Omental fat pad (tissue), 4 donors: ENCODE measurements around the gene FGF3. TPM values are rescaled to one million over a fixed set of nuclear protein-coding genes. Genes with fewer than 3 reads are reported as not detected.

Source experiments
- ATAC-seq: fragments of 150-250 bp; one replicate; pipeline ENCODE4 v1.9.1; 2016; ENCODE audit warnings: mild to moderate bottlenecking, moderate library complexity; ENCODE audit not compliant: low FRiP score
- DNase-seq: peaks from one replicate; pipeline ENCODE4 v3.0.0-alpha.2; 2019; ENCODE audit warnings: low spot score
- CTCF ChIP-seq, 3 donors: fragments of 450-650 bp; IDR thresholded peaks; one replicate each; pipeline ENCODE4 v1.5.1; 2016 to 2017; ENCODE audit warnings: antibody characterized with exemption in 3 of 3, mild to moderate bottlenecking in 3 of 3, moderate library complexity in 2 of 3
- total RNA-seq, 4 donors: library from RNA; depleted of rRNA; stranded (reverse); fragments of >200 nt; gene quantifications; one replicate each; pipeline ENCODE4 v1.1.0, GENCODE V29; 2016

FGF3 gene
- total RNA-seq, 4 donors from 2014 or later = not detected

DNA sequence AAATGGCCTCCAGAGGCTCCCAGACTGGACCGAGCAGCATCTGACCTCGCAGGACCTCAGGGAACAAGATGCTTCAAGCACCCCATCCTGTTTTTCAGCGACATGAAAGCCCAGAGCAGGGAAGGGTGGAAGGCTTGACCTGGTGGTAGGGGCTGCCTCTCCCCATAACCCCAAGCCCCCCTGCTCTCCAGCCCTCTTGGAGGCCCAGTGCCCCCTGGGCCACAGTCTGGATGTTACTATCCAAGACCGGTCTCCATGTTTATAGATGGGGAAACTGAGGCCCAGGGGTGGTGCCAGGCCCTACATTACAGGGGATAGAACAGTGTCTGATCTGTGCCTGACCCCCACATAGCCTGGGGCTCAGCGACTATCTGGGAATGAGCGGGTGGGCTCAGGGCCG is 7.0 kb downstream of the FGF3 start:
- ATAC-seq = no peak
- TF ChIP-seq CTCF (IDR thresholded peaks at IDR 0.05) = no peak
- no peak for DNase-seq

DNA sequence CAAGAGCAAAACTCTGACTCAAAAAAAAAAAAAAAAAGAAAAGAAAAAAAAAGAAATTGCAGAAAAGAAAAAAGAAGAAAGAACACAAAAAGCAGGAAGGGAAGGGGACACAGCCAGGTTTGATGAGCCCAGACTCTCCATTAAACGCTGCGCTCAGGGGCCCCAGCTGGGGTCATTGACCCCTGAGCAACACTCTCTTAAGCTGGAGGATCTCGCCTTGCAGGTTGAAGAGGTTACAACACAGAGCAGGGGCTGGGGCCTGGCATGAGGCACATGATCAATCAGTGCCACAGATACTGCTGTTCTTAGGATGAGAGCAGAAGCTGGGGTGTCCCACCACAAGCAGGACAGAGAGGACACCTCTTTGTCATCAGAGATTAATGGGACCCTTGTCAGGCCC is 7.8 kb downstream of the FGF3 start:
- no peak for DNase-seq
- no peak for ATAC-seq

GRCh38 chr11:69810289-69811118 is 8.7 kb downstream of the FGF3 start:
- no peak for ATAC-seq
- no peak for TF ChIP-seq CTCF (IDR thresholded peaks at IDR 0.05)

More for the DNA sequence above, 7.8 kb downstream of the FGF3 start:
- TF ChIP-seq CTCF (IDR thresholded peaks at IDR 0.05) = no peak

DNA sequence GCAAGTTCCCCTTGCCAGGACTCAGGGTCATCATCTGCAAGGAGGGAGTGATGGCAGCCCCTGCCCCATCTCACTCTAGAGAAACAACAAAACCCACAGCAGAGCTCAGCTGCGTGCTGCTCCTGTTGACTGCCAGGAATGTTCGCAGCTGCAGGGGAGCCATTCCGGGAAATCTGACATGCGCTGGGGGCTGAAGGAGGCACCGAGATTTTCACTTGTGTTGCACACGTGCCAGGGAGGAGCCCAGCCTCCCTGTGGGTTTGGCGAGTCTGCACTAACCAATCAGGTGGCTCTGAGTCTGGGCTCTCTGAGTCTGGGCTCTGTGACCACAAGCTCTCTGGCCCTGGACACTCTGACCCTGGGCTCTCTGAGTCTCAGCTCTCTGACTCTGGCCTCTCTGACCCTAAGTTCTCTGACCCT is 10.5 kb downstream of the FGF3 start:
- DNase-seq = no peak
- no peak for TF ChIP-seq CTCF (IDR thresholded peaks at IDR 0.05)
- ATAC-seq = no peak

More at GRCh38 chr11:69810289-69811118, 8.7 kb downstream of the FGF3 start:
- no peak for DNase-seq

DNA sequence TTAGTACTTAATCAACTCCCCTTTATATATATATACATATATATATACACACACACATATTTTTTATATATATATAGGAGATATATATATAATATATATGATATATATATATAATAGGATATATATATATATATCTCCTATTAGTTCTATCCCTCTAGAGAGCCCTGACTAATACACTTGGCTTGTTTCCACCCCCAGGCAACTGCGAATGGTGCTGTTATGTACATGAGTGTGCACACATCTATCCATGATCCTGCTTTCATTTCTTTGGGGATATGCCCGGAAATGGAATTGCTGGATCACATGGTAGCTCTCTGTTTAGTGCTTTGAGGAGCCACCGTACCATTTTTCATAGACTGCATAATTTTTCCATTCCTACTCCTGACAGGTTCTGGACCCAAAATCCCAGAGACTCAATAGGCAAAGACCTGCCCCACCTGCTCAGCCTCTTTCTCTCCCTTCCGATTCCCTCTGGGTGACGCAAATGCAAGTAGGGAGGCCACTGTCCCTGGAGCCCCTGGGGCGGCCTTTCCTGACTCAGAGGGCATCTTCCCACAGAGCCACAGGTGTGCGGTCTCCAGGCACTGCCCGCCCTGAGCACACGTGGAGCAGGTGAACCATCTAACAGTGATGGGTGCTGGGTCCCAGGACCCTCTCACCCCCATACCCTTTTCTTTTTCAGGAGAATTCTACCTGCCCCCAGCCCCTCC is 12.0 kb downstream of the FGF3 start:
- no peak for DNase-seq

GRCh38 chr11:69804769-69805508 is 14.3 kb downstream of the FGF3 start:
- ATAC-seq = no peak

More for the DNA sequence above, 12.0 kb downstream of the FGF3 start:
- no peak for TF ChIP-seq CTCF (IDR thresholded peaks at IDR 0.05)
- no peak for ATAC-seq

More at GRCh38 chr11:69804769-69805508, 14.3 kb downstream of the FGF3 start:
- TF ChIP-seq CTCF (IDR thresholded peaks at IDR 0.05) = no peak
- no peak for DNase-seq
